Measurements from ENCODE around the gene MTFMT.
A peak's percentile ranks its signal among the peaks of the same experiment; 100 is the strongest.
"Not testable (repeated sequence)": the region's sequence is repeated elsewhere in the genome, so short reads cannot be mapped to it uniquely, and the experiment has no call there.

MTFMT gene

GRCh38 chr15:65034719-65035118, 5.3 kb upstream of the MTFMT start:
- no peak for DNase-seq

GRCh38 chr15:65033659-65034269, 4.3 kb upstream of the MTFMT start:
- peak; percentile 53 to 57 for DNase-seq

GRCh38 chr15:65032801-65033537, 3.5 kb upstream of the MTFMT start:
- peak; percentile 91 to 93 for DNase-seq

GRCh38 chr15:65029736-65030208, 333 bp upstream of the MTFMT start:
- no peak for DNase-seq

GRCh38 chr15:65028338-65028737, 1.1 kb downstream of the MTFMT start:
- no peak for DNase-seq

GRCh38 chr15:65027593-65027992, 1.8 kb downstream of the MTFMT start:
- DNase-seq: no peak

- no peak for DNase-seq
These were observed 2.7 kb downstream of the MTFMT start for GRCh38 chr15:65026756-65027155.

GRCh38 chr15:65021488-65021887, 8.0 kb downstream of the MTFMT start:
- no peak for DNase-seq

GRCh38 chr15:65020419-65020818, 9.0 kb downstream of the MTFMT start:
- DNase-seq: no peak

GRCh38 chr15:65011198-65011597, 18.2 kb downstream of the MTFMT start:
- DNase-seq: not testable (repeated sequence)

GRCh38 chr15:65008983-65009382, 20.5 kb downstream of the MTFMT start:
- DNase-seq: no peak

- DNase-seq: no peak
These were observed 22.6 kb downstream of the MTFMT start for GRCh38 chr15:65006876-65007275.

- no peak for DNase-seq
These were observed 24.4 kb downstream of the MTFMT start for GRCh38 chr15:65004993-65005392.

GRCh38 chr15:64997745-64998375, 31.6 kb downstream of the MTFMT start:
- no peak for DNase-seq

- no peak for DNase-seq
These were observed 32.4 kb downstream of the MTFMT start for GRCh38 chr15:64997066-64997465.

GRCh38 chr15:64993290-64993689, 36.1 kb downstream of the MTFMT start:
- DNase-seq: no peak

GRCh38 chr15:64991536-64992135, 37.8 kb downstream of the MTFMT start:
- no peak for DNase-seq

- no peak for DNase-seq
These were observed 39.3 kb downstream of the MTFMT start for GRCh38 chr15:64990168-64990470.

GRCh38 chr15:64989416-64990167, 39.8 kb downstream of the MTFMT start, which contains the start of gene SPG21:
SPG21 (minus strand) TSS chr15:64989914; CDS start chr15:64983569, 6,345 bp downstream.
- DNase-seq: peak; percentile 92 to 95

- no peak for DNase-seq
These were observed 42.3 kb downstream of the MTFMT start for GRCh38 chr15:64987136-64987535.

GRCh38 chr15:64985366-64986033, 43.9 kb downstream of the MTFMT start:
- no peak for DNase-seq

- no peak for DNase-seq
These were observed 47.0 kb downstream of the MTFMT start for GRCh38 chr15:64982472-64982871.
